NCI-H146 (cell line): ENCODE data around the gene IKBKG.
"Not testable (repeated sequence)": the region's sequence is repeated elsewhere in the genome, so short reads cannot be mapped to it uniquely, and the experiment has no call there.

ENCODE experiments used
- DNase-seq: peaks from one replicate; lab custom pipeline; 2025; lab: John Stamatoyannopoulos, UW

The IKBKG gene

DNA sequence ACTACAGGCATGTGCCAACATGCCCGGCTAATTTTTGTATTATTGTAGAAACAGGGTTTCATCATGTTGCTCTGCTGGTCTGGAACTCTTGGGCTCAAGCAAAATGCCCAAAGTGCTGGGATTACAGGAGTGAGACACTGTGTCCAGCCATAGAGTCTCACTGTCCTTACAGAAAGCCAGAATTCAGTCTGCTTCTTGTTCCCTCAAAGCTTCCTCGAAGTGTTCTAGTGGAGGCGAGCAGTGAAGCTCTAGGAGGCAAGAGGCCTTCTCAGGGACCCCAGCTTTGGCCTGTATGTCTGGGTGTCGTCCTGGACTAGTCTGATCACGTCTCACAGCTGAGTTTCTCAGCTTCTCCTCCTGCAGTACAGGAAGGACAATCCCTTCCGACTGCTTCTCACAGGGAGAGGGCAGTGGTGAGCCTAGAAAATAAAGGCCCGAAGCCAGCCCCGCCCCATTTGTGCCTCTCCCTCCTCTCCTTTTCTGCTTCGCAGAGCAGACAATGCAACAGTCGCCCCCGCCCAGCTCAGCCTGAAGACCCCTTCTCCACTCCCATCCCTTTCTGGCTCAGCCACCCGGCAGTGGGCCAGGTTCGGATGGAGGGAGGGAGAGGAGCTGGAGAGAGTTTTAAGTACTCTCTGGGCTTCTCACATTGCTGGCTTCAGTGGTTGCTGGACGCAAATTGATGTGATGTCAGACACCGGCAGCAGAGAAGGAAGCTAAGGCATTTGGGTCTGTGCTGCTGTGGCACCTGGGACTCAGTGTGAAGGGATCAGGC is 20.3 kb upstream of the IKBKG start:
- DNase-seq = peak; percentile 77

DNA sequence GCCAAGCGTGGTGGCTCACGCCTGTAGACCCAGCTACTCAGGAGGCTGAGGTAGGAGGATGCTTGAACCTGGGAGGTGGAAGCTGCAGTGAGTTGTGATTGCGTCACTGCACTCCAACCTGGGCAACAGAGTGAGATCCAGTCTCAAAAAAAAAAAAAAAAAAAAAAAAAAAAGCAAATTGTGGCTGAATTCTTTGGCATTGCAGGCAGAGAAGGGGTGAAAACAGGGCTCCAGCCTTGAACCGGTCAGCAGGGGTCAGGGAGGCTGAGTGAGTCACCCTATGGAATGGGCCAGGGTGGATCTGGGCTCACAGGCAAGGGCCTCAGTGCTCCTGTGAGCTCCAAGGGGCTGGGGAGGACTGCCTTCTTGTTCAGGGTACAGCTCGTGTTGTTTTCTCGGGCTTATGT is 18.2 kb upstream of the IKBKG start:
- DNase-seq = no peak

DNA sequence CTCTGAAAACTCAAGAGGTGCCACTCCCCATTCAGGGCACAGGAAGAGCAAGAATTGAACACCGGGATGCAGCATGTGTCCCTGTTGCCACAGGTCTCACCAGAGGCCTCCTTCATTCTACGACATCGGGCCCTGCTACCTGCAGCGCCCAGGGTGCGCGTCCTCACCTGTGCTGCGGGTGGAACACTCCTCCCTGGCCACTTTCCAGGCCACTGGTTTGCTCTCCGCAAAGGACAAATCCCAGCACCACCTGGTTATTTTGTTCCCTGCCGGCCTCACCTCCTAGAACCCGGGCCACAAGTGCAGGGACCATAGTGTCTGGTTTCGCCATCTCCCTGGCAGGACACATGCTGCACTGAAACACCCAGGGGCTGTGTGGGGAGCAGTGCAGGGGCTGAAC is 17.1 kb upstream of the IKBKG start:
- no peak for DNase-seq

DNA sequence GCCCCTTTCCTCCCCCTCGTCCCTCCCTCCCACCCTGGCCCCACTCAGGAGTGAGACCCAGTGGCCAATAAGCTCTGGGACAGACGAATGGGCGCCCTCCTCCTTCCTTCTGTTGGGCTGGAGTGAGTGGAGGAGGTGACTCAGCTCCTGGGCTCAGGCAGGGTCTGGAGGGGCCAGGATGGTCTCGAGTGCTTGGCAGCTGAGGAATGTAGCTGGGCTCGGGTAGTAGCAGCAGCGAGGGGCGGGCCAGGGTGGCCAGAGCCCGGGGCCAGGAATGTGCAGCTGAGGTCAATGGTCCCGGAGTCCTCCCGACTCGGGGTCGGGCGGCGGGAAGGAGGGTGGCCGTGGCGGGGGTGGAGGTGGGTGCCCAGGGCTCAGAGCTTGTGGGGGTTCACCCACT is 15.8 kb upstream of the IKBKG start:
- DNase-seq = no peak

DNA sequence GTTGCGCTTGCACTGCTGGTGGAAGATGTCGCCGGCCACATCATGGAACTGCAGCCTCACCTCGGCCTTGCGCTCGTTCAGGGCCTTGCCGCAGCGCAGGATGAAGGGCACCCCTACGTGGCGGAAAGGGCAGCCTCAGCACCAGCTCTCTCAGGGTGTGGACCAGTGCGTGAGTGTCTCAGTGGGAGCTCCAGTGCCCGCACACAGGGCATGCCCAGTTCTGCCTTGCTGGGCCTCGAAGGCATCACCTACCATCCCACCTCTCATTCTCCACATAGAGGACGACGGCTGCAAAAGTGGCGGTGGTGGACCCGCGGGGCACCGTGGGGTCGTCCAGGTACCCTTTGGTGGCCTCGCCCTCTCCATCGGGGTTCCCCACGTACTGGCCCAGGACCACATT is 14.7 kb upstream of the IKBKG start:
- DNase-seq = no peak

DNA sequence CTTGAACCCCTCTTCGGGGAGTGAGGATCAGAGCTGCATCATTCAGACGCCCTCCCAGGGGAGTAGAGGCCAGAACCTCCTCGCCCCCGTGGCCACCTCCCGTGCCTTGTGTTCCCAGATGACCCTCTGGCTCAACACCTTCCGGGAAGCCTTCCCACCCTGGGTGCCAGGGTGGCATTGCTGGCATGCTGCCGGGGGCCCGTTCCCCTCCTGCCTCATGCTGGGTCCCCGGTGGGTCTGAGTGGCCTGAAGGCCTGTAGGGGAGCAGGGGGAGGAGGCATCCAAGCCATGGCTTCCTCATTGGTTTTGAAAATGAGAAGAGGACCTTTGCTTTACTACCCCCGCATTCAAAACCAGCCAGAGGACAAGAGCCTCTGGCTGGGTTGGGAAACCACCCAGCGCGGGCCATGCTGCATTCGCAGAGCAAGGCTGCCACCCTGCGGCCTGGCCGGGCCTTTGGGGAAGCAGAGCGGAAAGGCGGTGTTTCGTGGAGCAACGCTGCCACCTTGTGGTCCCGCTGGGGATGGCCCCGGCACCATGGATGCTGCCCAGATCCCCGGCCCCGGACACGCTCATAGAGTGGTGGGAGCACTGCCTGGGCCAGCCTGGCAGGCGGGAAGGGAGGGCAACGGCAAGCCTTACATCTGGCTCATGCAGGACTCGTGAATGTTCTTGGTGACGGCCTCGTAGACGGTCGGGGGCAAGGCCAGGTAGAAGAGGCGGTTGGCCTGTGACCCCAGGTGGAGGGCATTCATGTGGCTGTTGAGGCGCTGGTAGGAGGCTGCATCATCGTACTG is 12.7 kb upstream of the IKBKG start:
- DNase-seq = peak; percentile 77

DNA sequence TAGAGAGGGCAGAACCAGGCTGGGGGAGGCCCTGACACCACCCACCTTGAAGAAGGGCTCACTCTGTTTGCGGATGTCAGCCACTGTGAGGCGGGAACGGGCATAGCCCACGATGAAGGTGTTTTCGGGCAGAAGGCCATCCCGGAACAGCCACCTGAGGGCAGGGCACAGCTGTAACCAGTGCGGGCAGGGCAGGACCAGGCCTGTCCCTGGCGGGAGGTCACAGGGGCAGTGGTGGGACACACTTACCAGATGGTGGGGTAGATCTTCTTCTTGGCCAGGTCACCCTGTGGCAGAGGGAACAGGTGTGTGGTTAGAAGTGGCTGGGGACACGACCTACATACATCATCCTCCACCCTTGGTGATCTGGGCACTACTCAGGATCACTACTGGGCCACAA is 11.5 kb upstream of the IKBKG start:
- no peak for DNase-seq

DNA sequence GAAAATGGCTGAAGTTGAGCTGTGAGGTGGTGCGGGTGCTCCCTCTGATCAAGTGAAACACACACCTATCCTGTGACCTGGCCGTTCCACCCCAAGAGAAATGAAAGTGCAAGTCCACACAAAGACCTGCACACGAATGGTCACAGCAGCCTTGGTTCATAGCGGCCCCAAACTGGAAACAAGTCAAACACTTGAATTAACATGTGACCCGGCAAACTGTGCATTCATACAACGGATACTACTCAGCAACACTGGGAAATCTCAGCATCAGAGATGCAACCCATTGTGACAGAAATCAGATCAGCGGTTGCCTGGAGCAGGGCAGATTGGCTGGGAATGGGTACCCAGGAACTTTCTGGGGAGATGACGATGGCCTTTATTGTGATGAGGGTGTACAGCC is 8.3 kb upstream of the IKBKG start:
- no peak for DNase-seq

DNA sequence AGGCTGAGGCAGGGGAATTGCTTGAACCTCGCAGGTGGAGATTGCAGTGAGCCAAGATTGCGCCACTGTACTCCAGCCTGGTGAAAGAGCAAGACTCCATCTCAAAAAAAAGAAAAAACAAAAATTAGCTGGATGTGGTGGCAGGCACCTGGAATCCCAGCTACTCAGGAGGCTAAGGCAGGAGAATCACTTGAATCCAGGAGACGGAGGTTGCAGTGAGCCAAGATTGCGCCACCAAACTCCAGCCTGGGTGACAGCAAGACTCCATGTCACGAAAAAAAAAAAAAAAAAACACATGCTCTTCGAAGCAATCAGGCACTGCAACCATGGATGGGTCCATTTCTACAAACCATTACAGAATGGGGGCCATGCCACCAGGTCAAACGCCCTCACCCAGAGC is 7.1 kb upstream of the IKBKG start:
- not testable (repeated sequence) for DNase-seq

DNA sequence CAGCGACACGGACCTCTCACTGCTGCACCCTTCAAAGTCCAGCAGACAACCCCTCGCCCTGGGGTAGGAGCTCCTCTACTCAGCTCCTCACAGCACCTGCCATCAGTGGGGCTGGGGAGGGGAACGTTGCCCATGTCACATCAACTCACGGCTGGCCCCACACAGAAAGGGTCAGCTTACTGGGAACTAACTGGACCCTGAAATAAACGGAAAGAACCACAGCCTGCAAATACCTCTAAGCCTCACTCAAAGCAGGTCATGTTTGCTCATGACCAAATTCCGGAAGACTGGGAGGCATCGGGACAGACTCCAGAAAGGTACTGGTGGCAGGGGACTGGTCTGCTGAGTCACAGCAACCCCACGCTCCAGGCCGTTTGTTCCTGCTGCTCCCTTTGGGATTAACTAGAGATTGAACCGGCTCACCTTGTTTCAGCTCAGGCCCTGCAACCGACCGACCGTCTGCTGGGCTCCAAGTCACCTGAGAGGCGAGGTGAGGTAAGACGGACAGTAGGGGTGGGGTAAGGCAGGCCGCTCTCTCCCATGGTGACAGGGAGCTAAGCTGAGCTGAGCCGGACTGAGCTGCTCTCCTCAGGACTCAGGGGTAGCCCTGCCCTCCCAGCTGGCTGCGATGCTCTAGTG is 6.4 kb upstream of the IKBKG start:
- no peak for DNase-seq

DNA sequence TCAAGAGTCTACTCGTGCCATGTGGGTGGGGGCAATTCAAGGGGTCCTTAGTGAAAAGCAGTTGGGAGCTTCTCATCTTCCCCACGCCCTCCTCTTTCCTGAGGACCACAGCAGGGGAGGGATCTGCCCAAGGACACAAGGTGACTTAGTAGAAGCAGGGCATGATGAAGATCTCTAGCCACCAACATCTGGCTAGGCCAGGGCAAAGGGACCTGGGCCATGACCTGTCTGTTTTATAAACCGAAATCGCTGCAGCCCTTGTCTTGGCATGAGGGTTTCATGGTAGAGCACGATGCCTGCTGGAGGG is 5.9 kb upstream of the IKBKG start:
- DNase-seq = no peak

DNA sequence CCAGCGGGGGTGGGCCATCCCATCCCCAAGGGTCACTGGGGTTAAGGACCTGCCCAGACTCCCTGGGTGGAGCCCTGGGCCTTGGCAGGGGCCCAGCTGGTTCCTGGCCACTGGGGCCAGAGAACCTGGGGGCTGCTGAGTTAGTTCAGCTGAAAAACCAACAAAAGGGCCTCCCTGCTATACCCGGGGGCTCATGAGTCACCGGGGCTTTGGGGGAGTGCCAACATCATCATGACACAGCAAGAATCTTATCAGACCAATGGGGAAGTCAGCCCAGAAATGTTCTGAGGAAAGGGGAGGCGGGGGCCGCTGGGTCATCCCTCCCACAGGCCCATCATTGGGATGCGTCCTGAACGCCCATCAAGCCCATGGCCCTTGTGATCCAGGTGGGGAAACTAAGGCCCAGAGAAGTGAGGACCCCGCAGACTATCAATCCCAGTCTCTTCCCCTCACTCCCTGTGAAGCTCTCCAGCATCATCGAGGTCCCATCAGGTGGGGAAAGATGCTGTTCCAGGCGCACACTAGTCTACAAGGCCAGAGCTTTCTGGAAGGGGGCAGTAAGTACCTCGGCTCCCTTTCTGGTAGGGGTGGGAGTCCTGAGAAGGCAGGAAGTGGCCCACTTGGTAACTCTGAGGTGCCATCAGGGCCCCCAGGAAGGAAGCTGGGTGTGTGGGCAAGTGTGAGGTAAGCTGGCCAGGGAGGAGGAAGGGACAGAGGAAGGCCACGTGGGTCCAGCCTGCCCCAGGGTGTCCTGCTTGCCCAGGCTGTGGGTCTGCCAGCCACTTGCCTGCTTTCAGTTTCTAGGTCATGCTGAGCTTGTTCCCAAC is 5.3 kb upstream of the IKBKG start:
- DNase-seq = no peak

DNA sequence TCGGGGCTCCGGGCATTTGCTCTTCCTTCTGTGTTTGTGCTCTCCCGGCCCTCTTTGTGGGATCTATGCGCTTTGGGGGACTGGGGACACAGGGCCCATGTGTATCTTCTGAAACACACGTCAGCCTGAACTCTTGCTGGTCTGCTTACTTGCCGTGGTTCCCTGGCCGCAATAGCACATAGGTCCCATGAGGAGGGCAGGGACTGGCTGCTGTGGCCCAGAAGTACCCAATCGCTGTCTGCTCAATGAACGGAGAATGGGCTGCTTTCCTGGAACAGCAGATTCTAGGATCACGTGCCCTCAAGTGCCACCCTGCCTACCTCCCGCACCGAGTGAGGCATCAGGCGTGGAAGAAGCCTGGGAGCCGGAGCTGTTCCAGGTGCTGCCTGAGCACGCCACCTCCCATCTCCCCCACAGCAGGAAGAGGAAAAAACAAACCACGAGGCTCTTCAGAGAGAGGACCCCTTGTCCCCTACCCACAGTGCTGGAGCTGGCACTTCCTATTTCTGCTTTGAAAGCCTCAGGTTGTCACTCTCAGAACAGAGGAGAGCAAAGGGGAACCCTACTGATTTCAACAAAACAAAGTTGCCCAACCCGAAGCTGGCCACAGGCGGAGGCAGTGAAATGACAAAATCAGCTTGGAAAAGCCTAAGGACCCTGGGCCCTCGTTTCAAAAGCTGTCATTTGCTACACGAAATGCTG is 4.5 kb upstream of the IKBKG start:
- no peak for DNase-seq

DNA sequence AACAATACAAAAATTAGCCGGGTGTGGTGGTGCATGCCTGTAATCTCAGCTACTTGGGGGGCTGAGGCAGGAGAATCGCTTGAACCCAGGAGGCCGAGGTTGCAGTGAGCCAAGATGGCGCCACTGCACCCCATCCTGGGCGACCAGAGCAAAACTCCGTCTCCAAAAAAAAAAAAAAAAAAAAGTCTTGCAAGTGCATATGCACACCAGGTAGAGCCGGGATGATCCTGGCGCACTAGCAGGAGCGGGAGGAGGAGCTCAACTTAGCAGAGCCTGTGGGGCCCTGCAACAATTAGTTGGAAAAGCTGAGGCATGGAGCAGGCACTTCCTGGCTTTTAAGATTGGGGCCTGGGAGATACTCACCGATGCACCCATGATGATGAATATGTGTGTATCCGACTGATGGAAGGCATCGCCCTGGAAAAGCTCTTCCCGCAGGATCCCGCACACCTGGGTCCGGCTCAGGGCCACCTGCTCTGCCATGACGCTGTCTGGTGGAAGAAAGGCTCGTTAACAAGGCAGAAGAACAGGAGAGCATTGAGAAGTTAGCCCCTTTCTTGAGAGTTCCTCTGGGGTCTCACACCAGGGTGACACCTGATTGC is 1.6 kb upstream of the IKBKG start:
- DNase-seq = no peak

DNA sequence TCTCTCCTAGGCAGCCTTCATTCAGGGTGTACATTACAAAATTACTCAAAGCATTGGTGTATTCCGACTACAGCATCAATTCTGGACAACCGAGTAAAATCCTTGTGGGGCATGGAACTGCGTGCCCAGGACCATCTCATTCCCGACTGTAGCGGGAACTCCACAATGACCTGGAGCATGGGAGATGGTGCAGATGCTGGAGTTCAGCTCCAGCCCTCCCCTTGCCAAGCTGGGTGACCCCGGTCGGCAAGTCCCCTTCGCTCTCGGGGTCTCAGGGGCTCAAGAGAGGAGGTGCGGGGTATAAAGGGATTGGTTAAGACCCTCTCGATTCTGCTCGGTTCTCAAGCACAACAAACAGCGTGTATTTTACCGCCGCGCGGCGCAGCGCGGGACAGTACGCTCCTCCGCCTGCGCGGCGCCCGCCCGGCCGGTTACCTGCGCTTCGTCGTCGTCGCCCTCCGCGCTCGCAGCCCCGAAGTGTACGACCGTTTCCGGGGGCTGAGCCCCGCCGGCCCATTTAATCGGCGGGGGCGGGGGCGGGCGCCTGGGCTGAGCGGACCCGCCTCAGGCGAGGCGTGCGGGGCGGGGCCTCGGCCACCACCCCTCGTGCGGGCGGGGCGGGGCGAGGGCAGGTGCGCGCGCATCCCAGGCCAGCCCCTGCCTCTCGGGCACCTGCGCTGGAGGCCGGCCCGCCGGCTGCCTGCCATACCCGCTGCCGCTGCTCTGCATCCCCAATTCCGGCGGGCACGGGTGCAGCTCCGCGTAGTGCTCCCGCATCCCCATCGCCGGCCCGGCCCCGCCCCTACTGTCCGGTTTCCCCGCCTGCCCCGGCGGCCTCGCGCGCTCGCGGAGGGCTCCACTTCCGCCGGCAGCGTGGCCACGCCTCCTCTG is 821 bp upstream of the IKBKG start, which contains the start of gene G6PD:
G6PD (minus strand) TSS at position 493 of the 891 bp plus-strand sequence. CDS start 691 bp downstream, outside the sequence.
- peak; percentile 81 for DNase-seq

DNA sequence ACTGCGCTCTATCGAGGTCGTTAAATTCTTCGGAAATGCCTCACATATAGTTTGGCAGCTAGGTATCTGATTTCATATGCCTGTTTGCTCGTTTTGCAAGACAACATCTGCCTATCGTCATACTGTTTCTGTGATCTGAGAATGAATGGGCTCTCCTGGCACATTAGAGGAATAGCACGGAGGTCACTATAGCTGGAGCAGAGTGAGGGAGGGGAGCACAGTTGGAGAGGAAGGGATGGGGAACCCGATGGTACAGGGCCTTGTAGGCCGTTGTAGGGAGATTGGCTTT is 552 bp downstream of the IKBKG start:
- DNase-seq = no peak

DNA sequence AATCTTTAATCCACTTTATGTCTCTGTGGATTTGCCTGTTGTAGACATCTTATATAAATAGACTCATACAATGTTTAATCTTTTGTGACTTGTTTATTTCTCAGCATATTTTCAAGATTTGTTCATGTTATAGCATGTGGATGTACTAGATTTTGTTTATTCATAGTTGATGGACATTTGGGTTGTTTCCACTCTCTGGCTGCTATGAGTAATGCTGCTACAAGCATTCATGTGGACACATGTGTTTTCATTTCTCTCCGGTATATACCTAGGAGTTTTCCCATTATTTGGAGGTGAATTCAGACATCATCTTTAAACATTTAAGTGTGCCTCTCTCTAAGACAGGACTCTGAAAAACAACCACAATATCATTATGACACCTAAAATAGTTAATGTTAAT is 2.3 kb downstream of the IKBKG start:
- DNase-seq = no peak

DNA sequence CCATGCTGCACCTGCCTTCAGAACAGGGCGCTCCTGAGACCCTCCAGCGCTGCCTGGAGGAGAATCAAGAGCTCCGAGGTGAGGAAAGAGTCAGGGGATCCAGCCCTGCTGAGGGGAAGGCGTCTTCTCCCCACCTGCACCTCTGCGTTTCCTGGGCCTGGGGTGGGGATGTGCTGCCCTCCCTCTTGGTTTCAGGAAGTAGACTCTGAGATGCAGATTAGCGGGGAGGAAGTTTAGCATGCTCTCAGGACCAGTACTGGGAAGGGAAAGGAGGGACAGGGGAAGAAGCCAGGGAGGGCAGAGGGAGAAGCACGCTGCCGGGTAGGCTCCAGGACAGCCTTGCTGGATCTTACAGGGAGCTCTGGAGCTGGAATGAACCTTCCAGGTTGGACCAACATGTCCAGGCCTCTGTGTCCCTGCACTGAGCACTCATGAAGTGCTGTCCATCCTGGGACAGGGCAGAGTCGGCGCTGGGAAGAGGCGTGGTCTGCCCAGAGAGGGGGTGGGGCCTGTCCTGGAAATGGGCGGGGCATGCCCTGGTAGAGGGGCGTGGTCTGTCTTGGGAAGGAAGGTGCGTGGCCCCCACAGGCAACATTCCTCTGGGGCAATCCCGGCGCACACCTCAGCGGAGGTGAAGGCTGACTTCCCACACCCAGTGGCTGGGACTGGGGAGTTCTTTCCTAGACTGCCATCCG is 4.8 kb downstream of the IKBKG start:
- not testable (repeated sequence) for DNase-seq

DNA sequence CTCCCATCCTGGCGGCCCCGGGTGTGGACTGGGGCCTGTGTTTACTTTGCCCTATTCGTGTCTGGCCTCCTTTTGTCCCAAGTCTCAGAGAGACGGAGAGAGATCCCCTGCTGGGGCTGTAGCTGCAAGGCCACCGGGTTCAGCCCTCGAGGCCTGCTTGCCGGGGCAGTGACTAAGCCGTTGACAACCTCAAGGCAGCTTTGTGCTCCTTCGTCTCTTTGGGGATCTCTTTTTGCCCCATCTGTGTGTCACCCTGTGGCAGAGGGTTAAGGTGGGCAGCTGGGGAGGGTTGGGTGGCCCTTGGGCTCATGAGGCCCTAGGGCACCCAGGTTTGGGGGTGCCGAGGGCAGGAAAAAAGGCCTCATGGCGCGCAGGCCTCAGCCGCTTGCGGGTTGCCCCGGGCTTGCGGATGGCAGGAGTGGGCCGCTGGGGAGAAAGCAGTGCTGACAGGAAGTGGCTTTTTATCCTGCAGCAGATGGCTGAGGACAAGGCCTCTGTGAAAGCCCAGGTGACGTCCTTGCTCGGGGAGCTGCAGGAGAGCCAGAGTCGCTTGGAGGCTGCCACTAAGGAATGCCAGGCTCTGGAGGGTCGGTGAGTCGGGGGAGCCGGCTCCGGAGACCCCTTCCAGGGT is 10.8 kb downstream of the IKBKG start:
- DNase-seq = not testable (repeated sequence)
